NCI-H2196 treated with DMSO at 0.1 percent for 48 hours (cell line): ENCODE measurements around the gene PELI3.

Source experiments
- DNase-seq: peaks from one replicate; lab custom pipeline; 2025; ENCODE audit not compliant: unreplicated experiment; lab: John Stamatoyannopoulos, UW

The PELI3 gene

DNA sequence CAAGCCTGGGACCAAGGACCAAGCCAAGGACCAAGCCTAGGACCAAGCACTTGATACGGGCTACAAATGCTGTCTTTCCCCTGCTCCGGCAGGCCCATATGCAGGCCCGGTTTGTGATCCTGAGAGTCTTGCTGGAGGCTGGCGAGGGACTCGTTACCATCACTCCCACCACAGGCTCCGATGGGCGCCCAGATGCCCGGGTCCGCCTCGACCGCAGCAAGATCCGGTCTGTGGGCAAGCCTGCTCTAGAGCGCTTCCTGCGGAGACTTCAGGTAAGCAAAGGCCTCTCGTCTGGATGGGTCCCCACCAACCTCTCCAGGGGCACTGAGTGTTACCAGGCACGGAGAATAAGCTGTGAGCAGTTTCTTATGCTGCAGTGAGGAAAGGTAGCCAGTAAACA is 30.5 kb downstream of the PELI3 start:
- DNase-seq: no peak

DNA sequence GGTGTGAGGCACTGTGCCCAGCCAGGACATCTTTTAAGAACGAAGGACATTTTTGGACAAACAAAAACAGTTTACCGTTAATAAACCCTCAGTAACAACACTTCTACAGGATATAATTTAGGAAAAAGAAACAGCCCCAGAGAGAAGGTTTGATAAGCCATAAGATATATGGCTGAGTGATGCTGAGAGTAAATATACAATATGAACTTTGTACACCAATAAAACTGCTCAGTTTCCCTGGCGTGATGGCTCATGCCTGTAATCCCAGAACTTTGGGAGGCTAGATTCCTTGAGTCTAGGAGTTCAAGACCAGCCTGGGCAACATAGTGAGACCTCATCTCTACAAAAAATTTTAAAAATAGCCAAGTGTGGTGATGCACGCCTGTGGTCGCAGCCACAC is 31.8 kb downstream of the PELI3 start:
- DNase-seq: no peak

DNA sequence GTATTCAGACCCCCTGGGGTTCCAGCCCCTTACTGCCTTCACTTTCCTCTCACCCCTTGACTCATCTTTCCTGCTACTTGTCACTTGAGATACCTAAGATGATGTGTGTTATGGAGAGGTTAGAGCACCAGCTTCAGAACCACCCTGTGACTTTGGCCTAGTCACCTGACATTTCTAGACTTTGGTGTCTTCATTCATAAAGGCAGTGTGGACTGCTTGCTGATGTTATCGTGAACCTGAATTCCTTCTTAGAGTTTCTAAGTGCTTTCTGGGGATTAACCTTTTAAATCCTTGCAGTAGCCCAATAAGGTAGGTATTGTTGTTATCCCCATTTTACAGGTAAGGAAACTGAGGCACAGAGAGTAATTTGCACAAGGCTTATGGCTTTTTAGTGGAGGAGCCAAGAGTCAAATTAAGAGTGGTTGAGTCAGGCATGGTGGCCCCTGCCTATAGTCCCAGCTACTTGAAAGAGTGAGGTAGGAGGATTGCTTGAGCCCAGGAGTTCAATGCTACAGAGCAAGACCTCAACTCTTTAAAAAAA is 38.6 kb downstream of the PELI3 start:
- DNase-seq: no peak

DNA sequence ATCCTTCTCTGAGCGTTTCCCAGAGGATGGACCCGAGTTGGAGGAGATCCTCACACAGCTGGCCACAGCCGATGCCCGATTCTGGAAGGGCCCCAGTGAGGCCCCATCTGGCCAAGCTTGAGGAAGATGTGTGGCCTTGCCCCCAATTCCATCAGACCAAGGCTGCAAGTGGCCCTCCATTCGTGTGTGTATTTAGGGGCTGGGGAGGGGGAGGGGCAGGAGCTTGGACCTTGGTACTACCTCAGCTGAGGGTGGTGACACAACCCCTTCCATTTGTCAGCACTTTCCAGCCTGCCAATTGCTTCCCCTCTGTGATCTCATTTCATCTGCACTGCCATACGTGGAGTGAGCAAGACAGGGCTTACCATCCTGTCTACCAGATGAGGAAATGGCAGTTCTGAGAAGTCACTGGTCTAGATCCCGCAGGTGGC is 42.4 kb downstream of the PELI3 start:
- DNase-seq: no peak

DNA sequence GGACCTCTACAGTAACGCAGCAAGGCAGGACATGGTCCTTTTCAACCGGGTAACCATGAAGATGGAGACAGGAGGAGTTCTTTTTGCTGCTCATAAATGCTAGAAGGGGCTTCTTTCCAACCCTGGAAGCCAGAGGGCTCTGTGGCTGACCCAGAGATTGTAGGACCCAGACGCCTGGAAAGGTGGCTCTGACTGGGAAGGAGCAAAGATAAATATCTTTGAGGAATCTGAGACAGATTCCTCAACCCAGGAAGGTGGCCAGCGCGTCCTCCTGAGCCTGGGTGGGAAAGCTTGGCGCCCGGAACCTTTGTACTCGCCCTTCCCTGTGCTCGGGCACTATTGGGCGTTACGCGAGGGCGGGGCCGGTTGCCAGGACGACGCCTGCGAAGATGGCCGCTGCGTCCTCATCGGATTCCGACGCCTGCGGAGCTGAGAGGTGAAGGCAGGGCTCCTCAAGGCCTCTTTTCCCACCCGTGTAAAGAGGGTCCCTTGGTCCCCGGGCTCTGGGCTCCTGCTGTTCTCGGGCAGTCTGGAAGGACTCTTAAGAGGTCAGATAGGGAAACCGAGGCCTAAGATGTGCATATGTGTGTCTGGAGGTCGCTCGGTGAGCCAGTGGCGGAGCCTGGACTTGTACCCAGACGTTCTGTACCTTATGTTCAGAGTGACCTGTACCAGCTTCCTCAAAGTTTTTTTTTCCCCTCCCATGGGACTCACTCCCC is 43.7 kb downstream of the PELI3 start, which contains the start of gene BBS1:
Gene BBS1 (plus strand): TSS at position 365 of the 719 bp plus-strand sequence. CDS start 25 bp downstream, at position 390.
- DNase-seq: peak; percentile 58

DNA sequence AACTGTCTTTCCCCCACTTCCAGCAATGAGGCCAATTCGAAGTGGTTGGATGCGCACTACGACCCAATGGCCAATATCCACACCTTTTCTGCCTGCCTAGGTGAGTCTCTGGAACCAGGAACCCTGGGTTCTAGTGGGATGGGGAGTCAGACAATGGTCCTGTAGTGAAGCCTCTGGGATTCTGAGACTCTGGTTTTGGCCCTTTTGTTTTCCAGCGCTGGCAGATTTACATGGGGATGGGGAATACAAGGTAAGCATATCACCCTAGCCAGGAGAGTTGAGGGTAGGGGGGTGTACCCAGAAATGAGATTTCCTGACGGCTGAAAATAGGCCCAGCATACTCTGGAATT is 44.3 kb downstream of the PELI3 start:
- no peak for DNase-seq

DNA sequence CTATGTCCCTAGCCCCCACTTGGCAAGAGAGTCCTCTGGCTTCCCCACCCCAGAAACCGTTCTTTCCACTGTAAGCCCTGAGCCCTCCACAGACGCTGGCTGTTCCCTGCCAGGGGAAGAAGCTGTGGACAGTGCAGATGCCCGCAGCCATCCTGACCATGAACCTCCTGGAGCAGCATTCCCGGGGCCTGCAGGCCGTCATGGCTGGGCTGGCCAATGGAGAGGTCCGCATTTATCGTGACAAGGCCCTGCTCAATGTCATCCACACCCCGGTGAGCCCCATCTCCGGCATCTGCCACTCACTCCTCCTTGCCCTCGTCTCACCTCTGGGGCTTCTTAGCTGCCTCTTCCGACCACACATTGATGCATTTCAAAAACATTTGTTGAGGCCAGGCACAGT is 56.9 kb downstream of the PELI3 start:
- DNase-seq: no peak

DNA sequence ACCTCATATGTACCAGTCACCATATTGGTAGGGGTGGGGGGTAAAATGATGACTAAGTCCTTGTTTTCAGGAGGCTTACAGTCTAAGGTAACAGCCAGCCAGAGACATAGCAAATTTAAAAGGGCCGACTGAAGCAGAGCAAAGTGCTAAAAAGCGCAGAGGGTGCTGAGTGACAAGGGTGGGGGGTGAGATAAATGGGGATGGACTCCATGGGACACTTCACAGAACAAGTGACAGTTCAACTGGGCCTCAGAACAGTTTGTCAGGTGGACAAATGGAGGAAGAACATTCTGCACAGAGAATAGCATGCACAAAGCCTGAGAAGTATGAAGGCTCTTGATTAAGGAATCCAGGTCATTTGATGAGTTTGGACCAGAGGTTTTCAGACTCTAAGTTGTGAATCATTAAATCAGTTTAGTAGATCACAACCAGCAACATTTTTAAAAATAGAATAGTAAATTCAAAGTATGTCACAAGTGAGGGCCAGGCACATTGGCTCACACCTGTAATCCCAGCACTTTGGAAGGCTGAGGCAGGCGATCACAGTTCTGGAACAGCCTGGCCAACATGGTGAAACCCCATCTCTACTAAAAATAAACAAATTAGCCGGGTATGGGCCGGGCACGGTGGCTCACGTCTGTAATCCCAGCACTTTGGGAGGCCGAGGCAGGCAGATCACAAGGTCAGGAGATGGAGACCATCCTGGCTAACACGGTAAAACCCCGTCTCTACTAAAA is 57.8 kb downstream of the PELI3 start:
- DNase-seq: no peak
